GM21619 (cell line): ENCODE measurements around the gene NINL.
"Not testable (repeated sequence)": the region's sequence is repeated elsewhere in the genome, so short reads cannot be mapped to it uniquely, and the experiment has no call there.

Source experiments
- ATAC-seq: cut with Tn5 transposase; IDR thresholded peaks from one replicate; pipeline ENCODE4 v1.9.1; 2021; ENCODE audit not compliant: unreplicated experiment

The NINL gene

DNA sequence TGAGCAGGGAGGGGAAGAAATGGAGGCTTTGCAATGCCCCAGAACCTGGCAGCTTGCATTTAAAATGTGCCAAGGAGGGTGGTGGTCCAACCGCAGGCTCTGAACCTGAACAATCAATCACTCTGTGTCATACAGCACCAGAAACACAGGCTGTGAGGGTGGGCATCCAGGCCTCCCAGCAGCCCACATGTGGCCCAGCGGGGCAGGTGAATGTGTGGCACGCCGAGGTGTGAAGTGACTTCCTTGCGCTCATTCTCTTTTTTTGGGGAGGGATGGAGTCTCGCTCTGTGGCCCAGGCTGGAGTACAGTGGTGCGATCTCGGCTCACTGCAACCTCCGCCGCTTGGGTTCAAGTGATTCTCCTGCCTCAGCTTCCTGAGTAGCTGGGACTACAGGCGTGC, 97.4 kb downstream of the NINL start:
- ATAC-seq: no peak

DNA sequence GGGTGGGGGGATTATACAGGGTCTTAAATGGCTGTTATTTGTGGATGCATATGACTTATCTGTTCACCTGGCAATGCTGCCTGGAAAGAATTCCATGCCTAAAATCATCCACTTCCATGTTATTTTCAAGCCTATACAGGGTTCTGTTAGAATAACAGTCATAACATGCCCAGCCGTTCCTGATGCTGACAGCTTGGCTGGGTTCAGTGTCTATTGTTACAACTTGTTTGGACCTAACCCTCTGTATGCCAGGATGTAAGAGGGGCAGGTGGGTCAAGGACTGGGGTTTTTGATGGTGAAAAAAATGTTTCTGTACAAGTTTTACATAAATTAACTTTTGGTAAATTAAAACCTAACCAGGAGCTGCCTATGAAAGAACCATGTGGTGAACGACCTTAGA, 98.0 kb downstream of the NINL start:
- no peak for ATAC-seq

DNA sequence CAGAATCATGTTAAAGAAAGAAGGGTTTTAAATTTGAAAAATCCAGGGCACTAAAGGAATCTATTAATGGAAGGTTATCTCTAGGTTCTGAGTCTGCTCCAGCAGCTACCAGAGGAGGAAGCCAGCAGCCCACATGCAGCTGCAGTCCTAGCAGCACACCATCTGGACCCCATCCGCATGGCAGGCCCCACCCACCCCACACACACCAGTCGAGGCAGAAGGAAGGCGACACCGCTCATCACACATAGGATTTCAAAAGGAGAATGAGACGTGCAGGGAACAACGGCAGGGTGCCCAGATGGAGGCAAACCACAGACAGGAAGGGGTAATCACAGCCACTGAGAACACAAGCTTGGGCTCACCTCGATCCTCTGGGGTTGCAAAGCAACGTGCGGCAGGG, 99.0 kb downstream of the NINL start:
- no peak for ATAC-seq

DNA sequence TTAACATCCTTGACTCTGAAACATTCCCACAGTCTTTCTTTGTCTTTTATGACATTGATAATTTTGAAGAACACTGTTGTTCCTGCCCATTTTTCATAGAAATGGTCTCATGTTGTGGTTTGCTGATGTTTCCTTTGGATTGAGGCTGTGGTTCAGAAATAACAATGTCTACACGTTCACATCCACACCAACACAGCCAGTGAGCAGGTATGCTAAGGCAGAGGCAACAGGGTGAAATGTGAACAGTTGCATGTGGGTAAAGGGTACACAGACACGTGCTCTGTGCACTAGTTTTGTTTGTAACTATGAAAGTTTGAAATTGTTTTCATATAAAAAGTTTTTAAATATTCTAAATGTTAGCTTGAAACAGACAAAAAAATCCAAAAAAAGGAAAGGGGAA, 99.5 kb downstream of the NINL start:
- no peak for ATAC-seq

GRCh38 chr20:25484911-25485511, 100.3 kb downstream of the NINL start:
- no peak for ATAC-seq

DNA sequence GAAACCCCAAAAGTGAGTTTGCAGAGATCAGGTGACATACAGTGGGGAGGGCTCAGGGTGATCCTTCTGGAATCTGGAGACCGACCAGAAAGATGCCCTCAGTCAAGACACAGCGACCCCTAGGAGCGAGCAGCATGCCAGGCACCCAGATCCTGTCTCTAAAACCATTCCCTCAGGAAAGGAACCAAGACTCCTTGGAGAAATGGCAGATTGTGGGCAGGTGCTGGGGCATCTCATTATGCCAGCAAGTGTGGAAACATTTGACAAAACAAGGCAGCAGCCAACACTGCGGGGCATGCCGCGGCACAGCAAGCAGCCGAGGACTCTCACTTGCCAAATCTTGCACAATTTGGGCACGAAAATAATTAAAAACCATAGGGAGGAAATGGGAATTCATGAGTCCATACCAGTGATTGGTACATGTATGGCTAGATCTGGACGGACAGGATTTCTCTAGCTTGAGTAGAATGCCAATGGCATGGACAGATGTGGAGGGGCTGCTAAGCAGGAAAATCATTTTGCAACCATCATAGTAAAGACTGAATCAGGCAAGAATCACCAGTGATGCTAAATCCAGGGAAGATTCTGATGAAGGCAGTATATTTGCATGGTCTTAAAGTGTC, 101.0 kb downstream of the NINL start:
- ATAC-seq: no peak

GRCh38 chr20:25483431-25484132, 101.7 kb downstream of the NINL start:
- no peak for ATAC-seq

- ATAC-seq: no peak
Observed at GRCh38 chr20:25481918-25482253, 103.4 kb downstream of the NINL start.

- ATAC-seq: no peak
Observed at GRCh38 chr20:25481235-25481917, 104.0 kb downstream of the NINL start.

DNA sequence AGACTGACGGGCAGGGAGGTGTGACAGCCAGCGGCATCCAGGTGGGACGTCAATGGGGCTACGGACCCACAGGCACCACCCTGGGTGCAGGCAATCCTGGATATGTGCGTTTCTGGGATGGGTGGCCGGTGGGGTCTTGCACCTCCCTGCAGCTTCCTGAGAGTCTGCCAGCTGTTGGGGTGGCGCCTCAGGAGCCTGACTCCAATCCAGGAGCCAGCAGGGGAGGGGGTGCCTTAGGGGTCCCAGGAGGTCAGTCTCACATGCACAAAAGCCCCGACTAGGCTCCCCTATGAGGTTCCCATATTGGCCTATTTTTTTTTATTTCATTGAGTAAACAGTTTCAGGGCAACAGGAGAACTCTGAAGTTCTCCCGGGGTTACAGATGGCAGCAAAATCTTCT, 104.5 kb downstream of the NINL start:
- no peak for ATAC-seq

DNA sequence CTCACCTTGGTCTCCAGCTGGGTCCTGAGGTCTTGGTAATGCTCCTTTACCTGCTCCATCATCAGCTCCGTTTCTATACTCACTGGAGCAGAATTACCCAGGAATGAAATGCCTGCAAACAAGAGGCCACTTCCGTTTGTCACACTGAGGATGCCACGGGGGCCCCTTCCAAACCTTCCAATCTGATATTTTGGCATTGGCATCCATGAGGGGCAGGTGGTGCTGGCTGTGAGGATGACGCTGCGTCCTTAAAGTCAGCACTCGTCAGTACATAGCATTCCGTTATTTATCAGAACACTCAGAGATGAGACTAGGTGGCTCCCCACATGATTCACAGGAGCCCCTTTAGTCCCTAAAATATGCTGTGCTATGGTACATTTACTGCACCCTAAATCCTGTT, 105.2 kb downstream of the NINL start:
- ATAC-seq: no peak

GRCh38 chr20:25479638-25480037, 105.7 kb downstream of the NINL start:
- ATAC-seq: no peak

DNA sequence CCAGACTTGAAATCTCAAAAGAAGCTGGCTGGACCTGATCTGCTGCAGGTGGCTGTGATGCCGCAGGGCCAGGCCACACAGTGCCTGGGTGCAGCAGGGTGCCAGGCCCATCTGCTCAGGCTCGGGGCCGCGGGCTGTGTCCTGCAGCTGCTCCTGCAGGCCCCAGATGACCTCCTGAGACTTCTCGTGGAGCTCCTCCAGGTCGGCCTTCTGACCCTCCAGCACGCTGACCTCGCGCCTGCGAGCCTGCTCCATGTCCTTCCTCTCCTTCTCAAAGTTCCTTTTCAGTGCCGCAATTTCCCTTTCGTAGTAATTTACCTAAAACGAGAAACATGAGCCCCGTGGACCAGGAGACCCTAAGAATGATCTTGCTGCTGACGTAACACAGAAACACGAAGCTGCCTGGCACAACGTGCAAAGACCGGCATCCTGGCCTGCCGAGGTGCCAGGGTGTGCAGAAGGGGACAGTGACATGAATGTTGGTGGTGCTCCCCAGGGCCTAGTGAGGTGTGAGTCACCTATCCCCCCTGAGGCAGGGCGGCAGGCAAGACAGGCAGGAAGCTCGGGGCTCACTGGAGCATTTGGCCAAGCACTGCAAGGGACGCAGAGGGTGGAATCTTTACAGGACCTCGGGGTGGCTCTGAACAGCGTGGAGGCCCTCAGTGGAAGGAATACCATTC, 106.3 kb downstream of the NINL start:
- no peak for ATAC-seq

GRCh38 chr20:25477014-25477882, 108.1 kb downstream of the NINL start:
- ATAC-seq: no peak

GRCh38 chr20:25476106-25477013, 109.0 kb downstream of the NINL start:
- ATAC-seq: no peak

GRCh38 chr20:25473297-25473696, 112.0 kb downstream of the NINL start:
- ATAC-seq: not testable (repeated sequence)

DNA sequence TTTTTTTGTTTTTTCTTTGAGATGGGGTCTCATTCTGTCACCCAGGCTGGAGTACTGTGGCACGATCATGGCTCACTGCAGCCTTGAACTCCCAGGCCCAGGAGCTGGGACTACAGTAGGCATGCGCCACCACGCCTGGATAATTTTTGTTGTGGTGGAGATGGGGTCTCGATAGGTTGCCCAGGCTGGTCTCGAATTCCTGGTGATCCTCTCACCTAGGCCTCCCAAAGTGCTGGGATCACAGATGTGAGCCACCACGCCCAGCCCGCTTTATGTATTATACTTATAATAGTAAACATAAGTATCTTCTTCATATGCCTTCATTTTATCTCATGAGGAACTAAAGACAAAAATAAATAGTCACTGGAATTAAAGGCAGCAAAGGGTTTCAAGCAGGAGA, 114.3 kb downstream of the NINL start:
- ATAC-seq: no peak

- ATAC-seq: peak; percentile 66
Observed at GRCh38 chr20:25470045-25470444, 115.3 kb downstream of the NINL start.

DNA sequence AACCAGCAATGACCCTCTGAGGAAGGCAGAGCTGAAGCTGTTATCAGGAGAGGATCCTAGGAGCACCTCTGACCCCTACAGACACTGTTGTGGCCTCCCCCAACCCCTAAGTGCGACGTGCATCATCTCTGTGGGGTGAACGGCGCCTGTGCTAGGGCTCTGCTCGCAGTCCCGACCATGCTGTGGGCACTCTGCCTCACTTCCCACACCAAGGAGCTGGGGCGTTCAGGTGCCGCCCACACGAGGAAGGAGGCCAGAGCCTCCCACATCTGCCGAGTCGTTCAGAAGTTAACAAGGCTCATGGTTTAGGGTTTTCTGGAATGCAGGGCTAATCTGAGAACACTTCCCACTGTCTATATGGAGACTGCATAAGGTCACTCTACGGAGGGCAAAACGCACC, 115.8 kb downstream of the NINL start:
- no peak for ATAC-seq
